HG02885 (cell line): ENCODE results near the gene CAMTA1.

Experiments
- ATAC-seq: cut with Tn5 transposase; IDR thresholded peaks from one replicate; pipeline ENCODE4 v1.9.1; 2021; ENCODE audit warnings: mild to moderate bottlenecking; ENCODE audit not compliant: unreplicated experiment, poor library complexity

Gene CAMTA1

GRCh38 chr1:7048395-7048794 lies 263.1 kb downstream of the CAMTA1 start:
- no peak for ATAC-seq

DNA sequence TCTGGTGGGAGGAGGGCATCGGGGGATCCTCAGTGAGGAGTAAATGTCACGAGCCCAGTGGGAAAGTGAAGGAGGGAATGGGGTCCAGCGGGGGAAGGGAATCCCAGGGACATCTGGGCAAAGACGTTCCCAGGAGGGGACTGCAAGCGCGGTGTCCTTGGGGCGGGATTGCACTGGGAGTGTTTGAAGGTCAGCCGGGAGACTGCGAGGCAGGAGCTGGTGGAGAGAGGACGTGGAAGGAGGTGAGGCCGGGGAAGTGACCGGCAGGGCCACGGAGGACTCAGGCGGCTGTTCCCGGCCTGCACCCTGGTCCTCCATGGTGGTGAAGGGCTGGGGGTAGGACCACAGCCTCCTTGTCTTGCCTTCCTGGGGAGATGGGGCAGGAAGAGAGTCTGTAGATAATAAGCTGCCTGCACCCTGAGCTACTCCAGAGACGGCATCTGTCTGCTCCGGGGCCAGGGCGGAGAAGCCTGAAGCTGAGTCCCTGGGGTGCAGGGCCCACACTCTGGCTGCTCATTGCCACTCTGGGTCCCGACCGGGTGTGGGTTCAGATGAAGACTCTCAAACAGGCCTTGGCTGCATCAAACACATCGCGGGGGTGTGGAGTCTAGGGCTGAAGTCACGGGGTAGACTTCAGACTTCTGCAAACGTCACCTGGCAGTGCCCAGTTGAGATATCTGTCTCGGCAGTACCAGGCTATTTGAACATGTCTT lies 264.8 kb downstream of the CAMTA1 start:
- no peak for ATAC-seq

DNA sequence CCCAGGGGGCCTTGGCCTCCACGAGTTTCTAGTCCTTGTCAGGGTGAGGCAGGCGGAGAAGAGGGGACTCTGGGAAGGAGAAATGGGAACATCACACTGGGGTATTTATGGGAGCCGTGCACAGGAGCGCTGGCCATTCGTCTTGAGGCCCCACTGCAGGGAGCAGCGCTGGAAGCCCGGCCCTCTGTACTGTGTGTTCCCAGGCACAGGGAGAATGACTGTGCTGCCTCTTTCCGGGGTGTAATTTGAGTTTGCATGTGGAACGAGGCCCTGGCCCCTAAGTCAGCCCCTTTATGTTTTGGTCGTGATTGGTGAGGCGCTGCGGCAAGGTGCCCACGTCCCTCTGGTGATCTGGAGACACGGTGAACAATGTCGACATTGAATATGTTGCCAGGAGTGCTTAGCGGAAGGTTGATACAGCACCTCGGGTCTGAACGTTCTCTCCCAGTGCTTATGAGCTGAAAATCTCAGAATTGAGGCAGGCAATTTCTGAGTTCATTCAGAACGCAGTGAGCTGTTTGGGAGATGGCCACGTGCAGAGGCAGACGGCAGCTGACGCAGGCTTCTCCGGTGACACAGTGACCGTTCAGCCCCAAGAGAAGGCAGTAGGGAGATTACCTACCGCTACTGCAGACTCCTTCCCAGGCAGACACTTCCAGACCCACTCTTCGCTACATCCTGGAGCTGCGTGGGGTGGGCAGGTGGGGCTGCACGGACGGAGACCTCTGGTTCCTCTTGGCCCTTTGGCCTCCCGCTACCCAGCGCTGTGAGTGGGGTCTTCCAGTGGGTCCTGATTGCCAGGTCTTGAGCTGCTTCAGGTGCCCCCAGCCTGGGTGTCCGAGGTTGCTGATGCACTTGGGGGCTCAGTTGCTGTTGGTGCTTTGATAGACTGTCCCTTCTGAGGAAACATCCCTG lies 265.8 kb downstream of the CAMTA1 start:
- no peak for ATAC-seq

GRCh38 chr1:7052701-7053100 lies 267.4 kb downstream of the CAMTA1 start:
- no peak for ATAC-seq

DNA sequence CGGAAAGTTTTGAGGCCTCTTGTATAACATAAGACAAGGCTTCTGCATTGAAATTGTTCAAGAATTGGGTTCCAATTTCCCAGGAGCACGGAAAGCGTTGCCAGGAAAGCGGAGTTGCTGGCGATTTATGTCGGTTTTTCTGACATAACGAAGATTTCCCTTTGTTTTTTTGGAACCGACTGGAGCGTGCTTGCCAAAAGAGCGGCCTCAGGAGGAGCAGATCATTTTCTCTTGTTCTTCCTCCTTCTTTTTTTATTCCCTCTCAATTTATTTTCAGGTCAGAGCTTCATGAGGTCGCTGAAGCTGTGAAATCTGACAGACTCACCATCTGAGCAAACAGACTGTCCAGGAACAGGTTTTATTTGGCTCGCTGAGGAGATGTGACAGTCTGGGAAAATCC lies 275.5 kb downstream of the CAMTA1 start:
- ATAC-seq = no peak

GRCh38 chr1:7062346-7063061 lies 277.2 kb downstream of the CAMTA1 start:
- no peak for ATAC-seq

- no peak for ATAC-seq
Measured at GRCh38 chr1:7063981-7064380, 278.7 kb downstream of the CAMTA1 start.

- no peak for ATAC-seq
Measured at GRCh38 chr1:7068552-7068951, 283.3 kb downstream of the CAMTA1 start.

GRCh38 chr1:7069931-7070330 lies 284.7 kb downstream of the CAMTA1 start:
- no peak for ATAC-seq

- no peak for ATAC-seq
Measured at GRCh38 chr1:7070389-7071029, 285.3 kb downstream of the CAMTA1 start.

- no peak for ATAC-seq
Measured at GRCh38 chr1:7076117-7076516, 290.9 kb downstream of the CAMTA1 start.

- no peak for ATAC-seq
Measured at GRCh38 chr1:7076572-7076971, 291.3 kb downstream of the CAMTA1 start.

DNA sequence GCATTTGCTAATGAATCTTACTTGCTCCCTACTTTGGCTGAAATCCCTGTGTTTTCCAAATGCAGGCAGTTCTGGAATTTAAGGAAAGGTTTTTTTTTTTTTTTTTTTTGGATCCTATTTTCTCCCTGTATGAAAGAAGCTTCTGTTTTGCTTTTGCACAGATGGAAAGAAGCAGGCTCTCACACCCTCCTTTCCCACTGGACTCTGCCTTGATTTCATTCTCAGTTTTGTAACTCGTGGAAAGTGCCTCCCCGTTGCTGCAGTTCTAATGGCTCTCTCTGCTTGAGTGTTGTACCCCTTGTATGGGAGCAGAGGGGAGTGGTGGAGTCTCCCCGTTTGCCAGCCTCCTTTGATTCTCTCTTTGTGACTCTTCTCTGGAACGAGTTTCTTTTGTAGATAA lies 291.9 kb downstream of the CAMTA1 start:
- no peak for ATAC-seq

- ATAC-seq = no peak
Measured at GRCh38 chr1:7077970-7078369, 292.7 kb downstream of the CAMTA1 start.

- ATAC-seq = no peak
Measured at GRCh38 chr1:7079637-7080036, 294.4 kb downstream of the CAMTA1 start.

DNA sequence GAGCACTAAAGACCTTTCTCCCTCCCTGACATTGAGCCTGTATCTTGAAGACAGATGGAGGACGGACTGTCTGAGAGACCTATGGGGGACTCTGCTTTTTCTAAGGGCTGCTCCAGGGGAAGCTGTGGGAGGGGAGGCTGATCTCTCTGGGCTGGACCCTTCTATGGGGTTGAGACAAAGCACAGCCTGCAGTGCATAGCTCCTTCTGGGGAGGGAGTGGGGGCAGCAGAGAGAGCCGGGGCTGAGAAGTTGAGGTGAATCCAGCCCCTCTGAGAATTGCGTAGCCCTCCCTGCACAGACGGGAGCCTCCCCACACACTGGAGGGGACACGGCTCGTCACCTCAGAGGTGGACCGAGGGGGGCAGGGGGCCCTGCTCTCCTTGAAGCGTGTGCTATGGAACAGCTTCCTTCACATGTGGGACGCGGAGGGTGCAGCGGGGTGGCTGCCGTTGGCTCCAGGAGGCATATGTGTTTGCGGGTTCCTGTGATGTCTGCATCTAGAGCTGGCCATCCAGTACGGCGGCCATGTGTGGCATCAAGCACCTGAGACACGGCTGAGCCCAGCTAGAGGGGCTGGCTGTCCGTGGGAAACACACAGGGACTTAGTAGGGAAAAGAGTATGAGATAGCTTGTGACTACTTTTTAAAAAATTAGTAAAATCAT lies 299.1 kb downstream of the CAMTA1 start:
- ATAC-seq = no peak

DNA sequence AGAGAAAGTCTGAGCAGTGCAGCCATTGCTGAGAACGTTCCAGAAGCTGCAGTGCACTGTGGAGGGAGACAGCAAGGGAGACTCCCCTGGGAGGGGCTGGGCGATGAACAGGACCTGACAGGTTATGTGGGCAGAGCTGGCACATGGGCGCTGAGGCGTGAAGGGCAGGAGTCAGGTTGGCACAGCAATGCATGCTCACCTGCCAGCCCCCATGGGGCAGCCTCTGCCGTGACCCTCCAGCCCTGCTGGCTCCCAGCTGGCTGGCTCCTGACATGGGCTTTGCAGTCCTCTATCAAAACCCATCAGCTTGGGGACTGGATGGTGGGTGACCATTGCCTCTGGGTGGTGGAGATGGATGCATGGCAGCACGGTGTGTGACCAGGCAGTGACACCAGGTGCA lies 300.3 kb downstream of the CAMTA1 start:
- ATAC-seq = no peak

- ATAC-seq = no peak
Measured at GRCh38 chr1:7086106-7086505, 300.9 kb downstream of the CAMTA1 start.

DNA sequence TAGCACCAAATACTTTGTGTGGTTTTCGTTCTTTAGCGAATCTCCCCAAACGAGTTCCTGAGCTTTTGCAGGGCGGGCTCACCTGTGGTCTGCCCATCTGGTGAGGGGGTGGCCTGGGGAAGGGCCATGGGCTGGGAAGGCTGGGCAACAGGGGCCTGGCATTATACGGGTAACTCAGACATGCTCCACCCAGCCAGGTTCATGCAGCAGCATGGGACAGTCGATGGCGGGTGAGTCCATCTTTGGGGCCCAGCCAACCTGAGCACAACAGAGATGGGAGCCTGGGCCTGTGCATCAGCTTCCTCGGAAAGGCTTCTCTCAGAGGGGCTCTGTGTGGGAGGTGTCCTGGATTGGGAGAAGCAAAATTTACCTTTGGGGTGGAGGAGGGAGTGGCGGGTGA lies 302.6 kb downstream of the CAMTA1 start:
- no peak for ATAC-seq

- no peak for ATAC-seq
Measured at GRCh38 chr1:7089497-7089896, 304.2 kb downstream of the CAMTA1 start.
